DLD1 (cell line): ENCODE data around the gene RIMS3.
"Not testable (repeated sequence)": the region's sequence is repeated elsewhere in the genome, so short reads cannot be mapped to it uniquely, and the experiment has no call there.

ENCODE experiments used
- in situ Hi-C: cut with HindIII; loops from 2 replicates; pipeline ENCODE4 v1.10.0; 2017; ENCODE audit warnings: low sequenced_read_pairs

RIMS3 gene

DNA sequence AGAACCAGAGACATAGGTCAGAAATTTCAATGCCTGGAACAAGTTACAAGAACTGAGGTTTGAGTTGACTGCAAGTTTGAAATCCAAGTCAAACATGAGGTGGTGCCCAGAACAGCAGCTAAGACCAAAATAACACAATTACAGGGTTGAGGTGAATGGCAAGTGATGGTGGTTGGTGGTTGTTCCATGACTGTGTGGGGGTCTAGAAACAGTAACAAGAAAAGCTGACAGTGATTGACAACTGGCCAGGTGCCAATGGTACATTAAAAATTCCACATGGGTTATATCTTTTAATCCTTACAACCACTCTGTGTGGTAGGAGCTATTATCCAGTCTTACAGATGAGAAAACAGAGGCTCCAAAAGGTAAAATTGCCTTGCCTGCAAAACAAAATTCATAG, 32.0 kb downstream of the RIMS3 start:
- in situ Hi-C loops: no loop called here

- in situ Hi-C loops: no loop called here
Measured at GRCh38 chr1:40630488-40631223, 34.8 kb downstream of the RIMS3 start.

GRCh38 chr1:40629546-40629945, 35.9 kb downstream of the RIMS3 start:
- in situ Hi-C loops: not testable (repeated sequence)

DNA sequence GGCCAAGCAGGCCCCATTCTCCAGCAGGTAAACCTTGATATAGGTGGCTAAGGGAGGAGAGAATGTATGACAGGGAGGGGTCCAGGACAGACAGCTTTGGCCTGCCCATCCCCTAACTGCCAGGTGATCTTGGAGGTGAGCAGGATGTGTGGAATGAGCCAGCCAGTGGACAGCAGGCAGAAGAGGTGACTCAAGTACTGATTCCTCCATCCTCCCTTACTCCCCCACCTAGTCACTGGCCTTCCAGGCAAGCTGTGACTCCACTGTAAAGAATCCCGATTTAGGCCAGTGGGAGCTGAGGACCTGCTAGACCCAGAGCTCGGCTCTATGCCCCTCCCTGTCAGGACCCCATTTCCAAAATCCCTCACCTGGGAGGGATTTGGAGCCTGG, 36.6 kb downstream of the RIMS3 start:
- in situ Hi-C loops: no loop called here

DNA sequence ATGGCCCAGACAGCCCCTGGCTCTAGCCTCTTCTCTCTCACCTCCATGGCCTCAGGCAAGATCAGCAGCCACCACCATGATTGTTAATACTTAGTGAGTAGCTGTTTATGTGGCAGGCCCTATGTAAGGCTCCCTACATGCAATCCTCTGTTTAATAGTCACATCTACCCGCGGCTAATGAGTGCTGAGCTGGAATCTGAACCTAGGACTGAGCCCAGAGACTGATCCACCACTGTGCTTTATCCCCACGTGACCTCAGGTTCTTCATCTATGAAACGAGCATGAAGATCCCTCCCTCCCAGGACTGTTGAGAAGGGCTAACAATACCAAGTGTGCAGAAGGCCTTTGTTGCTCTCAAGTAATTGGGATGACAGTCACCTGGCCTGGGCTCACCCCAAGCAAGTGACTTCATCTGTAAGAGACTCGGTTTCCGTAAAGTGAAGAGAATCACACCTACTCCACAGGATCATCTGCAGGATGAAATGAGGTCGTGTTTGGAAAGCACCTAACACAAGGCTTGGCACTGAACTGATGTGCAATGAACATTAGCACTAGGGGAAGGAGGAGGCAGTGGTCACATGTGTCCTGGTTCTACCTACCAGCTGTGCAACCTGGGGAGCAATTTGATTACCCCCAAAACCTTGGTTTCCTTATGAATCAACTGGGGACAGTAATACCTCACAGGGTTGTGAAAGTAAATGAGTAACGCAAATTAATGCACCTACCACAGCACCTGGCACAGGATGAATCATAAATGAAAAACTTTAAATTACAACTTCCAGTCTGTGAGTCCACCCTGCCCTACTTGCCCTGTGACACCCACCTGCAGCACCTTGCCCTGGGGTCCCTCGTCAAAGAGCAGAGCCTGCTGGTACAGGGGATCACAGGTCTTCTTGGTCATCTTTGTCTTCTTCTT, 37.2 kb downstream of the RIMS3 start:
- in situ Hi-C loops: no loop called here

- in situ Hi-C loops: no loop called here
Measured at GRCh38 chr1:40626383-40626770, 39.1 kb downstream of the RIMS3 start.

DNA sequence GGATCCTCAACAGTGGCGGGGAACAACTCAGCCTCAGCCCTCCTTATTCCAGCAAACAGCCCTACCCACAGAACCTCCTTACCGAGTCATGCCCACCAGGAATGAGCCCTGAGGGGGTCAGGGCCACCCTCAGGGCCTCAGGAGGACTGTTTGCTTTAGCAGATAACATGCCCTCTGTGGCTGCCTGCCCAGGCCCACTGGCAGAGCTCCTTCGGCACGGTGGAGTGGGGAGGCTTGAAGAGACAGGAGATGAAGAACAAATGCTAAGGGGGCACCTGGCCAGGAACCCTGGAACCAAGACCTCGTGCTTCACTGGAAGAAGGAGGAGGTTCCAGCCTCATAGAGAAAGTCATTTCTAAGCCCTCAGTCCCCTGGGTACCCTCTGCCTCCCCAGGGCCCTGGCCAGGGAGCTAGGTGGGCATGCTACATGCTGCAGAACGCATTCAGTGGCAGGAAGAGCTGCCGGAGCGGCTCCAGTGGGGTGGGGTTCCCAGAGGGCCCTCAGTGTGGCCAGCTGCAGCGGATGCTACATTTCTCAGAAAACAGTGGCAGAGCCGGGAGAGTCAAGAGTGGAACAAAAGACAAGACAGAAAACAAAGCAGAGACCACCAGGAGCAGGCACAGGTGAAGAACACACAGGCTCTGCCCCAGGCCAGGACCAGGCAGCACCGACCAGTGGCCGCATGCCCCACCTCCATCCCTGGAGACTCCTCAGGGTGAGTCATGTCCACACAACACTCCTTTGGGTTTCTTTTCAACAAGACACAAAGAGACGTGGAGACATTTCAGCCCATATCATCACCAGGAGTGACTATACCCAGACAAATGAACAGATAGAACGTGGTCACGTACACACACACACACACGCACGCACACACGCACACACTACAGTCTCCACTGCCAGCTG, 39.8 kb downstream of the RIMS3 start:
- in situ Hi-C loops: no loop called here

DNA sequence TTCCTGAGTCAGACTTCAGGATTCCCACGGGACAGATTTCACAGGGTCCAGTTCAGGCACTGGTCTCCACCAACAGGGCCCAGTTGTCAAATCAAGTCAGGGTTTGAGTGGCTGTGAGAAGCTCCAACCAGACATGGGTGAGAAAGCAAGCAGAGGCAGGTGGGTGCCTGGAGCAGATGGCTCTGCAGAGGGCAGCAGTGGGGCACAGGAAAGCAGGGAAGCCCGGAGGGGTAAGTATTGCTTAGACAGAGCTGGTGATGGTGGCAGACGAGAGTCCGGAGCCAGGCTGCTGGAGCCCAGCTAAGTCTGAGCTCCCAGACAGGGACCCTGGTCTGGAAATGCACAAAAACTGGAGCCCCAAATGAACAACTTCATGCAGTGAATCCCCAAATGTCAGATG, 40.4 kb downstream of the RIMS3 start:
- in situ Hi-C loops: no loop called here

DNA sequence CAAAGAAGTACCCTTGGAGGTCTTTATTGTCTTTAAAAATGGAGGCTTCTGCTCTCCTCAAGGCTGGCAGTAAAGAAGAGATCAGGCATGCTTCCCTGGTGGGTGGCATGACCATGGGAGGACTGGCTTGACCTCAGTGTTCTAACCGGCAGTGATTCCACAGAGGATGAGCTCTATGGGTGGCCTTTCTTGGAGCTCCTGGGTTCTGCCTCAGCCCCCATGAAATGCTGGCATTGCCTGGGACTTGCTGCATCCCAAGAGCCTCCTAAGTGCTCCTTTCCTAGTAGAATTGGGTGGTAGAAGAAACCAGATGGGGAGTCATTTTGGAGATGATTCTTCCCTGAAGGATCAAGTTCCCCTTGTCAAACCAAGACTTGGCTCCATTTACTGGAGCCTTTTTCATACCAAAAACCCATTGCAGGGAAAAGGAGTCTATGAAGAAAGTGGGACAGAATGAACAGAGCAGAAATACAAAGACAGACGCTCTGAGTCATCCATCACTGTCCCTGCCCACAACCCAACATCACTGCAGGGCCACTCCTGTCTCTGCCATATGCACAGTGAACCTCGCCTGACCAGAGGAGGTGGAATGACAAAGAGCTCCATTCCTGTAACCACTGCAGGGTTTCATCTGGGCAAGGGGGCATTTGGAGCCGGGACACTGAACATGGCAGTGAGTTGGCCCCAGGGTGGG, 42.4 kb downstream of the RIMS3 start:
- in situ Hi-C loops: no loop called here

GRCh38 chr1:40621821-40622450, 43.5 kb downstream of the RIMS3 start:
- in situ Hi-C loops: no loop called here

DNA sequence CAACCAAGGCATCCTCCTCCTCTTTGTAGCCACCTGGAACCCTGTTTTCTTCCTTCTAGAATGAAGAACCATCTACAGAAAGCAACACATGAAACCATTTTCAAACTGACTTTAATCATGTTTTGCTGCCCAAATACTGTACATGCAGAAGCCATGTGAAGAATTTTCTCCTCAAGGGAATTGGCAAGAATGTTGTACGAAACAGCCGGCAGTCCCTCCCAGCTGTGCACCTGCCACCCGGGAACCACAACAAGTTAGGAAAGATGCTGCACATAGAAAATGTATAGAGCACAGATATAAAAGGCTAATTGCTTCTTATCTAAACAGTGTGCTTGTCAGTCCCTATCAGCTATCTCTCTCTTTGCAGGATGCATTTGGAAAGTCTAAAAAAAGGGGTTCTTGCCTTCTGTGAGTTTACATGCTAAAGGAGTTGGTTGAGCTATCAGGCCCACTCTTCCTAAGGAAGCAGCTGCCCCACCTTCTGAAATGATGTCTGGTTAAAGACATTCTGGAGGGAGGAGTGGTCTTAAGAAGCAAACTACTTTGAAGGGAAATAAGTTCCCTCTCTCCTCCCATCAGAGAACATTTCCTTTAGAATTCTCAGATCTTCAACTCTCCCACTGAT, 44.8 kb downstream of the RIMS3 start:
- in situ Hi-C loops: no loop called here

DNA sequence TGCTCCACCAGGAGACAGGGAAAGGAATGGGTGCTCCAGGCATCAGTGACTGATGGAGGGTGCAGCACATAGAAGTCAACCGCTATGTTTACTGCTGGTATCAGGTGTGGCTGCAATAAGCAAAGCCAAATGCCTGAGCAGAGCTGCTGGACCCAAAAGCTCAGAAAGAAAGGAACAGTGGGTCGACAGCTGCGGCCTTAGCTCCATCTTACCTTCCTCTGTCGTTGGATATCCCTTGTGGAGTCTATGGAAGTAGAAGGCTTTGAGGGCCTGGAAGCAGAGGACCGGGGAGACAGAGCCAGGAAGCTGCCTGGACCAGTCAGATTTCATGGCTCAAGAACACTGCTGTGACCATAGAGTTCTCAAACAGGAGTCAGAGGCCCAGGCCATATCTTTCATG, 45.3 kb downstream of the RIMS3 start:
- in situ Hi-C loops: no loop called here

- in situ Hi-C loops: no loop called here
Measured at GRCh38 chr1:40618108-40618507, 47.4 kb downstream of the RIMS3 start.

GRCh38 chr1:40612345-40612831, 53.1 kb downstream of the RIMS3 start:
- in situ Hi-C loops: no loop called here

DNA sequence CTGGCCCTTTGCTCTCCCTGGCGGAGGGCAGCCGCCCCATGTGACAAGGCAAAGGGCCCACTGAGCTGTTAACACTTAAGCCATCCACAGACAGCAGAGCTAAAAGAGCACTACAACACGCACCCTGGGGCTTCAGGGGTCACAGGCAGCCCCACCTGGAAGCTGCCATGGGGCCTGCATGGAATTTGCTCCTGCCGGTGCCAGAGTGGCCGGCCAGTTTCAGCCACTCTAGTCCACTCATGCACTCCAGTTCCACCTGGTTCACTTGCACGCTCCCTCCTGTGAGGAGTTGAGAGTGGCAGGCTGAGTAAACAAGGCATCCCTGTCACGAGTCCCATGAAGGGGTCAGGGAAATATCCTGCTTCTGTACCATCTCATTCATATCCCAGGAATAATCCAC, 55.3 kb downstream of the RIMS3 start:
- in situ Hi-C loops: no loop called here

- in situ Hi-C loops: no loop called here
Measured at GRCh38 chr1:40607921-40608320, 57.6 kb downstream of the RIMS3 start.

GRCh38 chr1:40606978-40607377, 58.5 kb downstream of the RIMS3 start:
- in situ Hi-C loops: no loop called here

- in situ Hi-C loops: no loop called here
Measured at GRCh38 chr1:40606194-40606593, 59.3 kb downstream of the RIMS3 start.

DNA sequence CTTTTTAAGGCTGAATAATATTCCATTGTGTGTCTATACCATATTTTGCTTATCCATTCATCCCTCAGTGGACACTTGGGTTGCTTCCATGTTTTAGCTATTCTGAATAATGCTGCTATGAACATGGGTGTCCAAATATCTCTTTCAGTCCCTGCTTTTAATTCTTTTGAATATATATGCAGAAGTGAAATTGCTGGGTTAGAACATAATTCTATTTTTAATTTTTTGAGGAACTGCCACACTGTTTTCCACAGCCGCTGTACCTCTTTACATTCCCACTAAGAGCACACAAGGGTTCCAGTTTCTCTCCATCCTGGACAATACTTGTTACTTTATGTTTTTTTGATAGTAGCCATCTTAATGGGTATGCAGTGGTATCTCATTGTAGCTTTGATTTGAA, 65.6 kb downstream of the RIMS3 start:
- in situ Hi-C loops: no loop called here

DNA sequence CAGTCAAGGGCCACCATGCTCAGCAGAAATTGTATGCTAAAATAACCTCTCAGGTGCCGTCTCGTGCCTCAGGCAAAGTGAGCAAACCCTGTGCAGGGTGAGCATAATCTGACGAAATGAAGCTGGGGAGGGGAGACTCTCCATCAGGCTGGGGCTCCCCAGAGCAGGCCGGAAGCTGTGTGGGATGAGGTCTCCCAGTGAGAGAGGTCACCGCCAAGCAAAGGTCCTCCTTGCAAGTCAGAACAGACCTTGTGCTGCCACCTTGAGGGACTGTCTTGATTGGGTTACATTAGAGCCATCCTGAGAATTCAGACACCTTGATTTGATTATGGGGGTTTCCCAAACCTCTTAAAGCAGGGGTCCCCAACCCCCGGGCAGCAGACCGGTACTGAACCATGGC, 69.9 kb downstream of the RIMS3 start:
- in situ Hi-C loops: no loop called here
